ENCODE data around the gene MPRIP. TPM values are rescaled to one million over a fixed set of nuclear protein-coding genes. Genes with fewer than 3 reads are reported as not detected.

Gene MPRIP
- polyA plus RNA-seq, 1 donor from 2014 or later: 47.3 TPM

DNA sequence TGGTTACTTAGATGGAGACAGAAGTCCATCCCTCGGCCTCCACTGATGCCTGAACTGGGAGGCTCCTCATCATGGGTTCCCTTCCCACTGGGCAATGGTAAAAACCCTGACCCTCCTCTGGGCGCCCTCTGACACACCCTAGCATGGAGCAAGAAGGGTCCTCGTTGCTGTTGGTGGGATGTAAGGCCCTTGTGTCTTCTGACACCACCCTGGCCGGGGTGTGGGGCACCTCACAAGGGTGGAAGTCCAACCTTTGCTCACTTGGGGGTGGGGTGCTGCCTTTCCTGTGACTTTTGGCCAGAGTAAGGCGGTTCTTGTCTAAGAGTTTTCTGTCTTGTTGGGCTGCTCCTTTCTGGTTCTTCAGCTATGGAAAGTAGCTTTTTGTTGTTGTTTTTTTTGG is 28.7 kb downstream of the MPRIP start:
- Histone ChIP-seq H3K27me3 (ENCODE audit: insufficient read depth, low read depth, low read length) (no peaks in the 10 kb centered on the region), H3K36me3 (ENCODE audit: insufficient read depth, low read length) (no peaks in the 10 kb centered on the region), H3K9ac (ENCODE audit: low read length) (no peak overlapping the region), H2AFZ (ENCODE audit: low read depth, low read length) (no peak overlapping the region), H3K9me2 (ENCODE audit: insufficient read depth, low read length) (no peaks in the 10 kb centered on the region), H3K9me3 (ENCODE audit: low read length) (no peaks in the 10 kb centered on the region), H3K4me3 (ENCODE audit: low read length) (no peak overlapping the region), H3F3A (ENCODE audit: insufficient read depth, low read length, poor library complexity, severe bottlenecking) (no peaks in the 10 kb centered on the region), H3K4me2 (ENCODE audit: low read length) (no peak overlapping the region), H4K20me1 (ENCODE audit: insufficient read depth) (no peaks in the 10 kb centered on the region), H3K27ac (ENCODE audit: low read length) (no peak overlapping the region), H3K79me2 (replicated peaks; ENCODE audit: insufficient read depth, low read length) (peaks cover 51% of the 10 kb centered on the region)
- TF ChIP-seq SMC3 (conservative IDR thresholded peaks at IDR 0.05; ENCODE audit: poor library complexity) (no peak), POLR2AphosphoS5 (IDR thresholded peaks at IDR 0.05) (no peak), EP300 (conservative IDR thresholded peaks at IDR 0.05; ENCODE audit: poor library complexity, severe bottlenecking) (no peak), MXI1 (conservative IDR thresholded peaks at IDR 0.05; ENCODE audit: poor library complexity, severe bottlenecking) (no peak), RAD21 (conservative IDR thresholded peaks at IDR 0.05) (no peak), EZH2 (IDR thresholded peaks at IDR 0.05; ENCODE audit: borderline replicate concordance, insufficient read depth, low read length, poor library complexity, severe bottlenecking) (no peak), TAF1 (IDR thresholded peaks at IDR 0.05; ENCODE audit: low read depth) (no peak)
- TF ChIP-seq, protein P1, sequence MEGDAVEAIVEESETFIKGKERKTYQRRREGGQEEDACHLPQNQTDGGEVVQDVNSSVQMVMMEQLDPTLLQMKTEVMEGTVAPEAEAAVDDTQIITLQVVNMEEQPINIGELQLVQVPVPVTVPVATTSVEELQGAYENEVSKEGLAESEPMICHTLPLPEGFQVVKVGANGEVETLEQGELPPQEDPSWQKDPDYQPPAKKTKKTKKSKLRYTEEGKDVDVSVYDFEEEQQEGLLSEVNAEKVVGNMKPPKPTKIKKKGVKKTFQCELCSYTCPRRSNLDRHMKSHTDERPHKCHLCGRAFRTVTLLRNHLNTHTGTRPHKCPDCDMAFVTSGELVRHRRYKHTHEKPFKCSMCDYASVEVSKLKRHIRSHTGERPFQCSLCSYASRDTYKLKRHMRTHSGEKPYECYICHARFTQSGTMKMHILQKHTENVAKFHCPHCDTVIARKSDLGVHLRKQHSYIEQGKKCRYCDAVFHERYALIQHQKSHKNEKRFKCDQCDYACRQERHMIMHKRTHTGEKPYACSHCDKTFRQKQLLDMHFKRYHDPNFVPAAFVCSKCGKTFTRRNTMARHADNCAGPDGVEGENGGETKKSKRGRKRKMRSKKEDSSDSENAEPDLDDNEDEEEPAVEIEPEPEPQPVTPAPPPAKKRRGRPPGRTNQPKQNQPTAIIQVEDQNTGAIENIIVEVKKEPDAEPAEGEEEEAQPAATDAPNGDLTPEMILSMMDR (IDR thresholded peaks at IDR 0.05; ENCODE audit: poor library complexity, severe bottlenecking): no peak
- TF ChIP-seq, protein P2, sequence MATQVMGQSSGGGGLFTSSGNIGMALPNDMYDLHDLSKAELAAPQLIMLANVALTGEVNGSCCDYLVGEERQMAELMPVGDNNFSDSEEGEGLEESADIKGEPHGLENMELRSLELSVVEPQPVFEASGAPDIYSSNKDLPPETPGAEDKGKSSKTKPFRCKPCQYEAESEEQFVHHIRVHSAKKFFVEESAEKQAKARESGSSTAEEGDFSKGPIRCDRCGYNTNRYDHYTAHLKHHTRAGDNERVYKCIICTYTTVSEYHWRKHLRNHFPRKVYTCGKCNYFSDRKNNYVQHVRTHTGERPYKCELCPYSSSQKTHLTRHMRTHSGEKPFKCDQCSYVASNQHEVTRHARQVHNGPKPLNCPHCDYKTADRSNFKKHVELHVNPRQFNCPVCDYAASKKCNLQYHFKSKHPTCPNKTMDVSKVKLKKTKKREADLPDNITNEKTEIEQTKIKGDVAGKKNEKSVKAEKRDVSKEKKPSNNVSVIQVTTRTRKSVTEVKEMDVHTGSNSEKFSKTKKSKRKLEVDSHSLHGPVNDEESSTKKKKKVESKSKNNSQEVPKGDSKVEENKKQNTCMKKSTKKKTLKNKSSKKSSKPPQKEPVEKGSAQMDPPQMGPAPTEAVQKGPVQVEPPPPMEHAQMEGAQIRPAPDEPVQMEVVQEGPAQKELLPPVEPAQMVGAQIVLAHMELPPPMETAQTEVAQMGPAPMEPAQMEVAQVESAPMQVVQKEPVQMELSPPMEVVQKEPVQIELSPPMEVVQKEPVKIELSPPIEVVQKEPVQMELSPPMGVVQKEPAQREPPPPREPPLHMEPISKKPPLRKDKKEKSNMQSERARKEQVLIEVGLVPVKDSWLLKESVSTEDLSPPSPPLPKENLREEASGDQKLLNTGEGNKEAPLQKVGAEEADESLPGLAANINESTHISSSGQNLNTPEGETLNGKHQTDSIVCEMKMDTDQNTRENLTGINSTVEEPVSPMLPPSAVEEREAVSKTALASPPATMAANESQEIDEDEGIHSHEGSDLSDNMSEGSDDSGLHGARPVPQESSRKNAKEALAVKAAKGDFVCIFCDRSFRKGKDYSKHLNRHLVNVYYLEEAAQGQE (IDR thresholded peaks at IDR 0.05; ENCODE audit: borderline replicate concordance): no peak

DNA sequence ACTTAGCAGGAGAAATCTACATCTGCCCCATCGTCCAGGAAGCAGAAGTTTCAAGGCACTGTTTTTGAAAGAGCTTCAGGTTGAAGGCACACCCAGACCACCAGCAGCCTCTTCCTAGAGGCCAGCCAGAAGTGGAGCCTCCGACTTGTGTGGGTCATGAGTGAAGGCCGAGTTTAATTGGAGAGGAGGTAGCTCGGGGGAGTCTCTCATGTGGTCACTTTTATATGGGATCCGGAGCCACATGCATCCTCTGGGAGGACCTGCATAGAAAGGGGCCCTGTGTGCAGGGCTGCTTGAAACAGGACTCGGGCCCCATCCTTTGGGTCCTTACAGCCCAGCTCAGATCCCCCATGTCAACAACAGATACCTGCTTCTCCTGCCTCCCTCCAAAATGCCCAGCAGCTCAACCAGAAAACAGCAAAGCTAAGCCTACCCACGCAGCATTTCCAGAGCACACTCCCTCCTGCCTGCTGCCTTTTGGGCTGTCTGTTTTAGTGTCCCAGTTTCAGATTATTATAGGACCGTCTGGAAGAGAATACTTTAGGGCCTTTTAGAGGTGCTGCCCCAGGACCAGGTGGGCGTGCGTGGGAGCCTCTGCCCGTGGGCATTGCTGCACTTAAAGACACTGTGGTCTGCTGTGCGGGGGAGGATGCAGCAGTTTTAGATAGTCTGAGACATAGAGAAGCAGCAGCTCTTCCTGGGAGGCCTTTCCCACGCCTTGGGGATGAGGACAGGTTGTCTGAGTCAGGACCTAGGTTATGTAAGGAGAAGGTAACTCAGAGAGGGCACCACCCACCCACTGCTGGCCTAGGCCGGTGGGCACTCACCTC is 29.5 kb downstream of the MPRIP start:
- Histone ChIP-seq H3F3A (ENCODE audit: insufficient read depth, low read length, poor library complexity, severe bottlenecking) (no peaks in the 10 kb centered on the region), H3K9me2 (ENCODE audit: insufficient read depth, low read length) (no peaks in the 10 kb centered on the region), H2AFZ (ENCODE audit: low read depth, low read length) (no peak overlapping the region), H3K27me3 (ENCODE audit: insufficient read depth, low read depth, low read length) (no peaks in the 10 kb centered on the region), H3K4me2 (ENCODE audit: low read length) (no peak overlapping the region), H3K79me2 (replicated peaks; ENCODE audit: insufficient read depth, low read length) (peaks cover 48% of the 10 kb centered on the region), H3K9me3 (ENCODE audit: low read length) (no peaks in the 10 kb centered on the region), H3K36me3 (ENCODE audit: insufficient read depth, low read length) (no peaks in the 10 kb centered on the region), H3K27ac (ENCODE audit: low read length) (no peak overlapping the region), H3K4me3 (ENCODE audit: low read length) (no peak overlapping the region), H4K20me1 (ENCODE audit: insufficient read depth) (no peaks in the 10 kb centered on the region), H3K9ac (ENCODE audit: low read length) (no peak overlapping the region)
- TF ChIP-seq EP300 (conservative IDR thresholded peaks at IDR 0.05; ENCODE audit: poor library complexity, severe bottlenecking) (no peak), TAF1 (IDR thresholded peaks at IDR 0.05; ENCODE audit: low read depth) (no peak)
